Upper lobe of right lung (tissue), 1 donor: Measurements from ENCODE around the gene FGD5. TPM values are rescaled to one million over a fixed set of nuclear protein-coding genes. Genes with fewer than 3 reads are reported as not detected.

Source experiments
- ATAC-seq: fragments of 200-7000 bp; cut with Tn5 transposase; one replicate; pipeline ENCODE4 v1.9.1; 2020; ENCODE audit warnings: mild to moderate bottlenecking, moderate library complexity
- DNase-seq: peaks from one replicate; pipeline ENCODE4 v3.0.0-alpha.2; 2020
- H3K27ac ChIP-seq: fragments of 200-600 bp; one replicate; pipeline ENCODE4 v1.8.0; 2022
- H3K27me3 ChIP-seq: fragments of 200-600 bp; one replicate; pipeline ENCODE4 v1.8.0; 2022; ENCODE audit warnings: mild to moderate bottlenecking
- H3K36me3 ChIP-seq: fragments of 200-600 bp; one replicate; pipeline ENCODE4 v1.8.0; 2022
- H3K4me1 ChIP-seq: fragments of 200-600 bp; one replicate; pipeline ENCODE4 v1.8.0; 2022
- H3K4me3 ChIP-seq: fragments of 200-600 bp; one replicate; pipeline ENCODE4 v1.8.0; 2022; ENCODE audit warnings: mild to moderate bottlenecking
- H3K9me3 ChIP-seq: fragments of 200-600 bp; one replicate; pipeline ENCODE4 v1.8.0; 2022
- CTCF ChIP-seq: fragments of 200-600 bp; IDR thresholded peaks from one replicate; pipeline ENCODE4 v1.8.0; 2022; ENCODE audit warnings: antibody characterized with exemption
- intact Hi-C: fragments of 100-400 bp; cut with DNase I; formaldehyde crosslinking; loops from one replicate; pipeline ENCODE4 v1.11.0; 2022
- total RNA-seq: library from RNA; stranded (reverse); fragmentation: NEBNext Ultra II Directional; extraction: Animal tissue kit (Norgen Biotek cat#: 25700); gene quantifications from one replicate; pipeline ENCODE4 v1.2.1, GENCODE V29; 2021
- donor health status: DM: no; HTN: yes; CAD: no; lungs with severe emphysema.

Gene FGD5
- total RNA-seq, 1 donor from 2014 or later: 84.2 TPM

- no peak for ATAC-seq
- no peaks in the 10 kb centered on the region for H3K36me3 ChIP-seq
- no peak overlapping the region for H3K4me3 ChIP-seq
- TF ChIP-seq CTCF: no peak
- peaks cover 38% of the 10 kb centered on the region for H3K4me1 ChIP-seq
- no peak overlapping the region for H3K27ac ChIP-seq
- H3K9me3 ChIP-seq: no peaks in the 10 kb centered on the region
- H3K27me3 ChIP-seq: no peaks in the 10 kb centered on the region
- no peak for DNase-seq
- intact Hi-C loops: no loop called here
Observed at GRCh38 chr3:14874784-14875183, 56.0 kb downstream of the FGD5 start.

GRCh38 chr3:14875411-14876175 is 56.8 kb downstream of the FGD5 start:
- ATAC-seq: no peak
- TF ChIP-seq CTCF: no peak
- intact Hi-C loops: no loop called here
- no peak overlapping the region for H3K4me3 ChIP-seq
- no peak for DNase-seq
- H3K27me3 ChIP-seq: no peaks in the 10 kb centered on the region
- no peaks in the 10 kb centered on the region for H3K9me3 ChIP-seq
- peaks cover 42% of the 10 kb centered on the region for H3K4me1 ChIP-seq
- peak overlapping the region; percentile 74 for H3K27ac ChIP-seq
- H3K36me3 ChIP-seq: no peaks in the 10 kb centered on the region

- ATAC-seq: peak; percentile 74
- intact Hi-C loops: no loop called here
- H3K9me3 ChIP-seq: no peaks in the 10 kb centered on the region
- H3K36me3 ChIP-seq: no peaks in the 10 kb centered on the region
- no peak for DNase-seq
- H3K27me3 ChIP-seq: no peaks in the 10 kb centered on the region
- peak overlapping the region; percentile 74 for H3K27ac ChIP-seq
- H3K4me1 ChIP-seq: peaks cover 36% of the 10 kb centered on the region
- TF ChIP-seq CTCF: no peak
- no peak overlapping the region for H3K4me3 ChIP-seq
Observed at GRCh38 chr3:14876921-14877333, 58.2 kb downstream of the FGD5 start.

- Histone ChIP-seq H3K27me3 (no peaks in the 10 kb centered on the region), H3K36me3 (no peaks in the 10 kb centered on the region), H3K27ac (peak overlapping the region; percentile 74), H3K9me3 (no peaks in the 10 kb centered on the region), H3K4me1 (peaks cover 30% of the 10 kb centered on the region), H3K4me3 (no peak overlapping the region)
- DNase-seq (no peak), ATAC-seq (no peak)
- no peak for TF ChIP-seq CTCF
- intact Hi-C loops: no loop called here
Observed at GRCh38 chr3:14877469-14877868, 58.7 kb downstream of the FGD5 start.

GRCh38 chr3:14879211-14879874 is 60.6 kb downstream of the FGD5 start:
- intact Hi-C loops: no loop called here
- H3K27me3 ChIP-seq: no peaks in the 10 kb centered on the region
- no peak for DNase-seq
- no peak overlapping the region for H3K27ac ChIP-seq
- H3K36me3 ChIP-seq: no peaks in the 10 kb centered on the region
- TF ChIP-seq CTCF: no peak
- no peak overlapping the region for H3K4me3 ChIP-seq
- no peaks in the 10 kb centered on the region for H3K9me3 ChIP-seq
- H3K4me1 ChIP-seq: peaks cover 29% of the 10 kb centered on the region
- peak; percentile 18 for ATAC-seq
